Measurements from ENCODE around the gene E2F6.

GRCh38 chr2:11422901-11423435 lies 43.0 kb downstream of the E2F6 start:
- TF ChIP-seq CTCF (IDR thresholded peaks at IDR 0.05) (no peak), POLR2A (IDR thresholded peaks at IDR 0.05) (no peak)
